ENCODE measurements around the gene HERC3. TPM values are rescaled to one million over a fixed set of nuclear protein-coding genes. Genes with fewer than 3 reads are reported as not detected.

HERC3 gene
- total and polyA plus RNA-seq, 2 experiments from 2014 or later: 2.2 to 2.4 TPM

DNA sequence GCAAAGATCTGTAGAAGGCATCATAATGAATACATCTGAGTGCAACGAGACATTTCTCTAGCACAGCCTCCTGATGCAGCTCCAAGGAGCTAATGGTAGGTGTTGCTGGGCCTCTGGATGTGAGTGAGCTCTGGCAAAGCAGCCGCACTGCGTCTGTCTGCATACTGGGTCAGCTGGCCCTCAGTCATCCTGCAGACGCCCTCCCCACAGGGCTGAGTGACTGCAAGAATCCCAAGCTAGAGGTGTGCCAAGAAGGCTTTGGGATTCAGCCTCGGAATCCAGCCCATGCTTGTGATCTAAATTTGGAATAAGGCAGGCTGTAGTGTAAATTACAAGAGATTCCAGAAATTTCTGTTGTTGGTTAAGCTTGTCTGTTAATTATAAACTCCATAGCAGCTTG, 18.5 kb downstream of the HERC3 start:
- H3K4me2 ChIP-seq: no peak overlapping the region
- no peaks in the 10 kb centered on the region for H3K36me3 ChIP-seq (ENCODE audit: insufficient read depth)
- peaks cover 6% of the 10 kb centered on the region for H3K36me3 Mint-ChIP-seq (ENCODE audit: low read depth)
- no peak overlapping the region for H2AFZ ChIP-seq
- no peaks in the 10 kb centered on the region for H3K27me3 ChIP-seq (ENCODE audit: insufficient read depth)
- H3K4me1 ChIP-seq (ENCODE audit: insufficient read depth): peaks cover 13% of the 10 kb centered on the region
- no peaks in the 10 kb centered on the region for H3K79me2 ChIP-seq (replicated peaks; ENCODE audit: insufficient read depth)
- no peak overlapping the region for H3K27ac ChIP-seq (ENCODE audit: low read depth)
- peaks cover 4% of the 10 kb centered on the region; the same call in 2 of the 3 replicates for H3K9me3 Mint-ChIP-seq
- no peak overlapping the region for H3K4me3 ChIP-seq
- no peak overlapping the region for H3K27ac Mint-ChIP-seq
- no peak overlapping the region for H3K4me3 Mint-ChIP-seq
- H3F3A ChIP-seq (replicated peaks; ENCODE audit: low read depth): no peaks in the 10 kb centered on the region
- TF ChIP-seq, protein P1, sequence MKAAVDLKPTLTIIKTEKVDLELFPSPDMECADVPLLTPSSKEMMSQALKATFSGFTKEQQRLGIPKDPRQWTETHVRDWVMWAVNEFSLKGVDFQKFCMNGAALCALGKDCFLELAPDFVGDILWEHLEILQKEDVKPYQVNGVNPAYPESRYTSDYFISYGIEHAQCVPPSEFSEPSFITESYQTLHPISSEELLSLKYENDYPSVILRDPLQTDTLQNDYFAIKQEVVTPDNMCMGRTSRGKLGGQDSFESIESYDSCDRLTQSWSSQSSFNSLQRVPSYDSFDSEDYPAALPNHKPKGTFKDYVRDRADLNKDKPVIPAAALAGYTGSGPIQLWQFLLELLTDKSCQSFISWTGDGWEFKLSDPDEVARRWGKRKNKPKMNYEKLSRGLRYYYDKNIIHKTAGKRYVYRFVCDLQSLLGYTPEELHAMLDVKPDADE (IDR thresholded peaks at IDR 0.05): no peak
- TF ChIP-seq EZH2 (IDR thresholded peaks at IDR 0.05; ENCODE audit: low read depth, unreplicated experiment): no peak
- TF ChIP-seq ZNF331 (CRISPR knock-in tag; IDR thresholded peaks at IDR 0.05; ENCODE audit: low read depth): no peak
- TF ChIP-seq JUNB (IDR thresholded peaks at IDR 0.05; ENCODE audit: unreplicated experiment): no peak
- TF ChIP-seq REST (IDR thresholded peaks at IDR 0.05; ENCODE audit: unreplicated experiment): no peak
- TF ChIP-seq POLR2AphosphoS5 (IDR thresholded peaks at IDR 0.05; ENCODE audit: low read depth): no peak
- no peak for TF ChIP-seq NANOG (IDR thresholded peaks at IDR 0.05; ENCODE audit: borderline replicate concordance)
- TF ChIP-seq CREB1 (CRISPR knock-in tag; IDR thresholded peaks at IDR 0.05; ENCODE audit: low read depth): no peak
- TF ChIP-seq, protein P2, sequence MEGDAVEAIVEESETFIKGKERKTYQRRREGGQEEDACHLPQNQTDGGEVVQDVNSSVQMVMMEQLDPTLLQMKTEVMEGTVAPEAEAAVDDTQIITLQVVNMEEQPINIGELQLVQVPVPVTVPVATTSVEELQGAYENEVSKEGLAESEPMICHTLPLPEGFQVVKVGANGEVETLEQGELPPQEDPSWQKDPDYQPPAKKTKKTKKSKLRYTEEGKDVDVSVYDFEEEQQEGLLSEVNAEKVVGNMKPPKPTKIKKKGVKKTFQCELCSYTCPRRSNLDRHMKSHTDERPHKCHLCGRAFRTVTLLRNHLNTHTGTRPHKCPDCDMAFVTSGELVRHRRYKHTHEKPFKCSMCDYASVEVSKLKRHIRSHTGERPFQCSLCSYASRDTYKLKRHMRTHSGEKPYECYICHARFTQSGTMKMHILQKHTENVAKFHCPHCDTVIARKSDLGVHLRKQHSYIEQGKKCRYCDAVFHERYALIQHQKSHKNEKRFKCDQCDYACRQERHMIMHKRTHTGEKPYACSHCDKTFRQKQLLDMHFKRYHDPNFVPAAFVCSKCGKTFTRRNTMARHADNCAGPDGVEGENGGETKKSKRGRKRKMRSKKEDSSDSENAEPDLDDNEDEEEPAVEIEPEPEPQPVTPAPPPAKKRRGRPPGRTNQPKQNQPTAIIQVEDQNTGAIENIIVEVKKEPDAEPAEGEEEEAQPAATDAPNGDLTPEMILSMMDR (conservative IDR thresholded peaks at IDR 0.05; ENCODE audit: low read depth in 2 of 2): no peak
- TF ChIP-seq, protein P3, sequence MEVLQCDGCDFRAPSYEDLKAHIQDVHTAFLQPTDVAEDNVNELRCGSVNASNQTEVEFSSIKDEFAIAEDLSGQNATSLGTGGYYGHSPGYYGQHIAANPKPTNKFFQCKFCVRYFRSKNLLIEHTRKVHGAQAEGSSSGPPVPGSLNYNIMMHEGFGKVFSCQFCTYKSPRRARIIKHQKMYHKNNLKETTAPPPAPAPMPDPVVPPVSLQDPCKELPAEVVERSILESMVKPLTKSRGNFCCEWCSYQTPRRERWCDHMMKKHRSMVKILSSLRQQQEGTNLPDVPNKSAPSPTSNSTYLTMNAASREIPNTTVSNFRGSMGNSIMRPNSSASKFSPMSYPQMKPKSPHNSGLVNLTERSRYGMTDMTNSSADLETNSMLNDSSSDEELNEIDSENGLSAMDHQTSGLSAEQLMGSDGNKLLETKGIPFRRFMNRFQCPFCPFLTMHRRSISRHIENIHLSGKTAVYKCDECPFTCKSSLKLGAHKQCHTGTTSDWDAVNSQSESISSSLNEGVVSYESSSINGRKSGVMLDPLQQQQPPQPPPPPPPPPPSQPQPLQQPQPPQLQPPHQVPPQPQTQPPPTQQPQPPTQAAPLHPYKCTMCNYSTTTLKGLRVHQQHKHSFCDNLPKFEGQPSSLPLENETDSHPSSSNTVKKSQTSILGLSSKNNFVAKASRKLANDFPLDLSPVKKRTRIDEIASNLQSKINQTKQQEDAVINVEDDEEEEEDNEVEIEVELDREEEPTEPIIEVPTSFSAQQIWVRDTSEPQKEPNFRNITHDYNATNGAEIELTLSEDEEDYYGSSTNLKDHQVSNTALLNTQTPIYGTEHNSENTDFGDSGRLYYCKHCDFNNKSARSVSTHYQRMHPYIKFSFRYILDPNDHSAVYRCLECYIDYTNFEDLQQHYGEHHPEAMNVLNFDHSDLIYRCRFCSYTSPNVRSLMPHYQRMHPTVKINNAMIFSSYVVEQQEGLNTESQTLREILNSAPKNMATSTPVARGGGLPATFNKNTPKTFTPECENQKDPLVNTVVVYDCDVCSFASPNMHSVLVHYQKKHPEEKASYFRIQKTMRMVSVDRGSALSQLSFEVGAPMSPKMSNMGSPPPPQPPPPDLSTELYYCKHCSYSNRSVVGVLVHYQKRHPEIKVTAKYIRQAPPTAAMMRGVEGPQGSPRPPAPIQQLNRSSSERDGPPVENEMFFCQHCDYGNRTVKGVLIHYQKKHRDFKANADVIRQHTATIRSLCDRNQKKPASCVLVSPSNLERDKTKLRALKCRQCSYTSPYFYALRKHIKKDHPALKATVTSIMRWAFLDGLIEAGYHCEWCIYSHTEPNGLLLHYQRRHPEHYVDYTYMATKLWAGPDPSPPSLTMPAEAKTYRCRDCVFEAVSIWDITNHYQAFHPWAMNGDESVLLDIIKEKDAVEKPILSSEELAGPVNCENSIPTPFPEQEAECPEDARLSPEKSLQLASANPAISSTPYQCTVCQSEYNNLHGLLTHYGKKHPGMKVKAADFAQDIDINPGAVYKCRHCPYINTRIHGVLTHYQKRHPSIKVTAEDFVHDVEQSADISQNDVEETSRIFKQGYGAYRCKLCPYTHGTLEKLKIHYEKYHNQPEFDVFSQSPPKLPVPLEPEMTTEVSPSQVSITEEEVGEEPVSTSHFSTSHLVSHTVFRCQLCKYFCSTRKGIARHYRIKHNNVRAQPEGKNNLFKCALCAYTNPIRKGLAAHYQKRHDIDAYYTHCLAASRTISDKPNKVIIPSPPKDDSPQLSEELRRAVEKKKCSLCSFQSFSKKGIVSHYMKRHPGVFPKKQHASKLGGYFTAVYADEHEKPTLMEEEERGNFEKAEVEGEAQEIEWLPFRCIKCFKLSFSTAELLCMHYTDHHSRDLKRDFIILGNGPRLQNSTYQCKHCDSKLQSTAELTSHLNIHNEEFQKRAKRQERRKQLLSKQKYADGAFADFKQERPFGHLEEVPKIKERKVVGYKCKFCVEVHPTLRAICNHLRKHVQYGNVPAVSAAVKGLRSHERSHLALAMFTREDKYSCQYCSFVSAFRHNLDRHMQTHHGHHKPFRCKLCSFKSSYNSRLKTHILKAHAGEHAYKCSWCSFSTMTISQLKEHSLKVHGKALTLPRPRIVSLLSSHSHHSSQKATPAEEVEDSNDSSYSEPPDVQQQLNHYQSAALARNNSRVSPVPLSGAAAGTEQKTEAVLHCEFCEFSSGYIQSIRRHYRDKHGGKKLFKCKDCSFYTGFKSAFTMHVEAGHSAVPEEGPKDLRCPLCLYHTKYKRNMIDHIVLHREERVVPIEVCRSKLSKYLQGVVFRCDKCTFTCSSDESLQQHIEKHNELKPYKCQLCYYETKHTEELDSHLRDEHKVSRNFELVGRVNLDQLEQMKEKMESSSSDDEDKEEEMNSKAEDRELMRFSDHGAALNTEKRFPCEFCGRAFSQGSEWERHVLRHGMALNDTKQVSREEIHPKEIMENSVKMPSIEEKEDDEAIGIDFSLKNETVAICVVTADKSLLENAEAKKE (CRISPR knock-in tag; IDR thresholded peaks at IDR 0.05): no peak
- TF ChIP-seq EZH2phosphoT487 (IDR thresholded peaks at IDR 0.05; ENCODE audit: unreplicated experiment): no peak
- TF ChIP-seq STAT1 (IDR thresholded peaks at IDR 0.05; ENCODE audit: unreplicated experiment): no peak
- TF ChIP-seq ZNF114 (CRISPR knock-in tag; IDR thresholded peaks at IDR 0.05): no peak
- no peaks in the 10 kb centered on the region for H4K20me1 ChIP-seq (replicated peaks; ENCODE audit: insufficient read depth)
- DNase-seq (ENCODE audit: low spot score) (no peak), ATAC-seq (no peak)
- H3K27me3 Mint-ChIP-seq (ENCODE audit: insufficient read depth, low read depth, poor library complexity): peaks cover 1% of the 10 kb centered on the region
- 0 out of 2 replicates have a peak, but pooled peaks cover 5% of the 10 kb centered on the region for H3K9me2 ChIP-seq (ENCODE audit: insufficient read depth)
- peaks cover 16% of the 10 kb centered on the region for H3K4me1 Mint-ChIP-seq
